Cerebellar cortex (tissue), 1 donor: ENCODE data around the gene TRIM7.

Source experiments
- DNase-seq: peaks from one replicate; pipeline ENCODE4 v3.0.0-alpha.2; 2015; ENCODE audit warnings: low spot score

TRIM7 gene

GRCh38 chr5:181204826-181205760, at the start of gene TRIM7:
TSS of gene TRIM7 (minus strand) at chr5:181205196. CDS start at chr5:181205110, 86 bp downstream.
- no peak for DNase-seq

DNA sequence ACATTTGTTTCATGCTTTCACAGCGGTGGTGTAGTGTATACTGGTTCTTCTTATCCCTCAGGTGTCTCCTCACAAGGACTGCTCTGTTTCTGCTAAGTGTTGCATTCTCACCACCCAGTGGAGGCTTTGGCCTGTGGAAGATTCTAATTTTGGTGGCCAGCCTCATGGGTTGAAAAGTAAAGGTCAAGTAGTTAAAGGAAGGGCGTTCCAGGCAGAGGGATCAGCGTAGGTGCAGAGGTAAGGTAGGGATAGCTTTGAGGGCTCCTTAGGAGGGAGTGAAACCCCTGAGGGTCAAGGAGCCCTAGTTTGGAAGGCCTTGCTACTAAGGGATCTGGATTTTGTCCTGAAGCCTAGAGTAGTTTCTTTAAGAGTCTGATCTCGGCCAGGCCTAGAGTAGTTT, 43.3 kb upstream of the TRIM7 start:
- no peak for DNase-seq

DNA sequence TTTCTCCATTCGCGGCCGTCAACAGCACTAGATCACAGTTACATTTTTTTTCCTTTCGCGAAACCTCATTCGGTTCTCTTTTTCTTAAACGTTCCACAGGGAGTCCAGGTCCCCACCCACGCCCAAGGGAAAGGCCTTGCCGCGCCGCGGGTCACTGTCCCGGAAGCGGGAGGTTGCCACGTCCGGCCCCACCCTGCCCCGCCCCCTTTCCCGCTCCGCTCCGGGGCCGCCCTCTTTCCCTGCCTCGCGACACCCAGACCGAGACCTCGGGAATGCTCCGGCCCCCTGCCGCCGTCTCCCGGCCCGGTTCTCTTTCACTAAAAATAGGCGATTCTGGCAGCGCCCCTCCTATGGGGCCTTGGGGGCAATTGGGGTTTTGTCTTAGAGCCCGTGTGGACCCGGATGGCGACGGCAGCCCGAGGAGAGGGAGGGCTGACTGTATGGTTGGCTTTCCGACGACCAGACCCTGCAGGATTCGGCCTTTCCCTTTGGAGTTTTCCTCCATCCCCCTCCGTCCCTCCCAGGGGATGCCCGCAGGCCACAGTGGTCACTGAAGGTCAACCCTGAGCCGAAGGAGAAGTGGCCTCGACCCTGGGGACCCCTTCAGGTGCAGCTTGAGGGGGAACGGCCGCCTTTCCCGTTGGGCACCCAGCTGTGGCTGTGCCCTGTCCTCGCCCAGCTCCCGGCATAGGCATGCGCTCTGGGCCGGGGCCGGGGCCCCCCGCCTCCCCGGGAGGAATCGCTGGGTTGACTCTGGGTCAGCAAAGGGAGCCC, 41.5 kb upstream of the TRIM7 start:
- peak; percentile 83 for DNase-seq

DNA sequence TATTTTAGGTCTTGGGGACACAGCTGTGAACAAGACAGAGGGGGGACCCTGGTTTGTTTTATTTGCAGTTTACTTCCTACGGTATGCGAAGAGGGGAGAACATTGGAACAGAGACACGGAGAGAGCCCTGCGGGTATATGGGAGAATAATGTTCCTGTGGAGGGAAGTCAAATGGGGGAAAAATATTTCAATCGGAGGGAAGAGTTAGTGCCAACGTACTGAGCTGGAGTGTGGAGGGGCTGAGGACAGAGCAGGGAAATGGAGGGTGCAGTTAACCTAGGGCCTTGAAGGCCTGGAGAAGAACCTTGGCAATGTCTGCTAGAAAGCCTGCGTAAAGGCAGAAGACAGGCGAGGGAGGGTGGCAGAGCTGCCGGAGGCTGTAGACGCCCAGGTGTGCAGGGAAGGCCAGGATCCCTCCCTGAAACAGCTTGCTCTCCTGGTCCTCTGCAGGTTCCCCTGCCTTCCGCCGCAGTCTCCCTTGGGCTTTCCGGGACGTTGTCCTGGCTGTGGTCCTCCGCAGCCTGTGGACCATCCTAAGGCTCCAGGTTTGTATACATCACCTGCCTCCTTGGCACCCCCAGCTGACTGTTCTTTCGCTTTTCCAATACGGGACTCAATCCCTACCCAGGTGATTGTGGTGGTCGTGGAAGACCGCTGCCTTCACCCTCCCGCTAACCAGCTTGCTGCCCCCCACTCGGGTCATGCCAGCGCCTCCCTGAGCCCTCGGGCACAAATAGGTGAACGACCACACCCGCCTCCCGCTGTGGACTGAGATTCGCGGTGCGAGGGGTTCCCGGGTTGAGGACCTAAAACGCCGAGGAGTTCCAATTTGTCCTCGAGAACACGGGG, 40.7 kb upstream of the TRIM7 start:
- no peak for DNase-seq

DNA sequence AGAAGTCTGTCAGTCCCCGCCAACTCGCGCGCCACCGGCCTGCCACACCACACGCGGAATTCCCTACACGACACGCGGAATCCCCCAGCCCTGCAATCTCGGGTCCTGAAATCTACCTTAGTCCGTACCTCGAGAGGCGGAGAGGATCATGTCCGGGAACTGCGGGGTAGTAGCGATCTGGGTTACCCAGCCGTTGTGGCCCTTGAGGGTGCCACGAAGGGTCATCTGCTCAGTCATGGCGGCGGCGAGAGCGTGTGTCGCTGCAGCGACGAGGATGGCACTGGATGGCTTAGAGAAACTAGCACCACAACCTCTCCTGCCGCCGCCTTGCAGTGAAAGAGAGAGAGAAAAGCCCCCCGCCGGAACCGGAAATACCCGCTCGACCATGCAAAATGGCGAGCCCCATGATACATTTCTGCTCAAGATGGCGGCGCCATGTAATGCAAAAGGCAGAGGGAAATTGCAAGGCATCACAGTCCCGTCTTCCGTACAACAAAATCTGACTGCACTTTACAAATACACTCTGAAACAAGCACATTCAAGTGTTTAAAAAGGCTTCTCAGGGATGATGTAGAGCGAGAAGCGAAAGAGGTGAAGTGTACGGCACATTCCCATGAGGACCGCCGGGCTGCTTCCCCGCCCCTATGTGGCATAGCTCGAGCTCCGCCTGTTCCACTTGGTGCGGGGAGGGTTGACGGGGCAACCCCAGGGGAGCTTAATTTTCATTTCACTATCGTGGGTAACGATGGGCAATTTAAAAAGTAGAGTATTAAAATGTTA, 38.8 kb upstream of the TRIM7 start, which contains the start of gene RACK1:
TSS of gene RACK1 (minus strand) at position 343 of the 780 bp plus-strand sequence. CDS start at position 237, 106 bp downstream.
- peak; percentile 96 for DNase-seq

DNA sequence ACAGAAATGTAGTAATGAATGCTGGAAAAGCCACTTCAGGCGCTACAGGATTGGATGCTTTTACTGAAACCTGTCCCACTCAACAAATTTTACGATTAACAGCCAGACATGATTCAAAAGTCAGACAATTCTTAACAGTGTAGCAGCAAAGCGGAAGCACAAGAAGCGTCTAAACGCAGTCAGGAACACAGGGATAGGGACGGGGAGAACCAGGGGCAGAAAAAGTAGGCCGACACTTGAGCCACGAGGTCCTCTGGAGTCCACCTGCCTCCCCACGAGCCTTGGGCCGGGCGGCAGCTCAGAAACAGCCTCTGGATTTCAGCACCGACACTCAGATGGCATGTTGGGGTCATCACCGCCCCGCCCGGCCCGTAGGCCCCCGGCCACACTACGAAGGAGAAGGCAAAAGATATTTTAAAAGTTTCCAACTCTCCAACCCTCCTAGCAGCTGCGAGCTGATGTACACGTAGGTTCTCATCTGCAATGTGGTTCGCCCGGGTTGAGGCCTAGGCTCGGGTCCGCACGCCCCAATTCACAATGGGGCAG, 38.1 kb upstream of the TRIM7 start:
- DNase-seq, result no peak

DNA sequence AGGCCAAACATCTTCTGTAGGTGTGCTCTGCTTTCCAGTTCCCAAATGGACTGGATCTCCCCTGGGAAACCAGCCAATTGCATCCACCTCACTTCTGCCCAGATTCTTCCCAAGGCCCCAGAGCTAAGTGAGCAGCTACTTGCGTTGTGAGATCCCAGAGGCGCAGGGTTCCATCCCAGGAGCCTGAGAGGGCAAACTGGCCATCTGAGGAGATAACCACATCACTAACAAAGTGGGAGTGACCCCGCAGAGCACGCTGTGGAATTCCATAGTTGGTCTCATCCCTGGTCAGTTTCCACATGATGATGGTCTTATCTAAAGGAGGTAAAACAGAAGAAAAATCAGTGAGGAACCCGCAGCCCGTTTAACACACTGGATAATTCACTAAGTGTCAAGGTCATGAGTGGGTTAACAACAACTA, 37.0 kb upstream of the TRIM7 start:
- no peak for DNase-seq

- DNase-seq, result no peak
Measured at GRCh38 chr5:181241393-181241975, 36.5 kb upstream of the TRIM7 start.

DNA sequence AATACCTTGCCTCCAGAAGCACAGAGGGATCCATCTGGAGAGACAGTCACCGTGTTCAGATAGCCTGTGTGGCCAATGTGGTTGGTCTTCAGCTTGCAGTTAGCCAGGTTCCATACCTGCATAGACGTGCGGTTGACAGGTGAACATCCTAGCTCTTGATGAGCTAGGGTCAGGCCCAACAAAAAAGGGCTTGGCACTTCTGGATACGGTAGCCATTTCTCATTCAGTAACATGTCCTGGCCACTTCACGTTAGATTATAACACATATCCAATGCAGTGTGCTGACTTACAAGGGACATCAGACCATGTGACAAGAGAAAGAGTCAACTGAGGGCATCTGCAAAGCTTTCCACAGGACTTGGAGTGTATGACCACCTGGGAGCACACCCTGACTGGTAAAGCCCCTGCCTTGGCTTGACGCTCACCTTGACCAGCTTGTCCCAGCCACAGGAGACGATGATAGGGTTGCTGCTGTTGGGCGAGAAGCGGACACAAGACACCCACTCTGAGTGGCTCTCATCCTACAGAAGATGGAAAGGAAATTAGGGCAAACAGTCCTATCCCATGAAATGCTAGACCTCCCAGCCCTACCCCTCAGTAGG, 34.2 kb upstream of the TRIM7 start:
- DNase-seq, result no peak

DNA sequence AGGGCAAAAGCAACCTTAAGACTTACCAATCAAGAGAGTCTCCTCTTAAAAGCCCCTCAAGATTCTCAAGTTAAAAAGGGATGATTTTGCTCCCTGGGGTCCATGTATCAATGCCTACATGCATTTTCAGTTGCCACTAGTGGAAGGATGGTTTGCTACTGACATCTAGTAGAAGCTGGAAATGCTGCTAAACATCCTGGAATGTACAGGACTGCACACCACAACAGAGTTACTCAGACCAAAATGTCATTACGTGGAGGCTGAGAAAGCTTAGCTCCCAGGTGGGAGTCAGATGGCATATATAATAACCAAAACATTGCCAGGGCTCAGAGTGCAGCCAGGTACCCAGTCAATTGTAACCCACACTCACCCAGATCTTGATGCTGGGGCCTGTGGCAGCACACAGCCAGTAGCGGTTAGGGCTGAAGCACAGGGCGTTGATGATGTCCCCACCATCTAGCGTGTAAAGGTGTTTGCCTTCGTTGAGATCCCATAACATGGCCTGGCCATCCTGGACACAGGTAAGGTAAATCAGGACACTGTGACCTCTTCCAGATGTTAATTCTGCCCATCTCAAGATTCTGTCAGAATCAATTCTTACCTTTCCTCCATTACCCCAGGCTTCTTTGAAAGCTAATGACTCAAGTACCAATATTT, 32.9 kb upstream of the TRIM7 start:
- DNase-seq, result no peak

DNA sequence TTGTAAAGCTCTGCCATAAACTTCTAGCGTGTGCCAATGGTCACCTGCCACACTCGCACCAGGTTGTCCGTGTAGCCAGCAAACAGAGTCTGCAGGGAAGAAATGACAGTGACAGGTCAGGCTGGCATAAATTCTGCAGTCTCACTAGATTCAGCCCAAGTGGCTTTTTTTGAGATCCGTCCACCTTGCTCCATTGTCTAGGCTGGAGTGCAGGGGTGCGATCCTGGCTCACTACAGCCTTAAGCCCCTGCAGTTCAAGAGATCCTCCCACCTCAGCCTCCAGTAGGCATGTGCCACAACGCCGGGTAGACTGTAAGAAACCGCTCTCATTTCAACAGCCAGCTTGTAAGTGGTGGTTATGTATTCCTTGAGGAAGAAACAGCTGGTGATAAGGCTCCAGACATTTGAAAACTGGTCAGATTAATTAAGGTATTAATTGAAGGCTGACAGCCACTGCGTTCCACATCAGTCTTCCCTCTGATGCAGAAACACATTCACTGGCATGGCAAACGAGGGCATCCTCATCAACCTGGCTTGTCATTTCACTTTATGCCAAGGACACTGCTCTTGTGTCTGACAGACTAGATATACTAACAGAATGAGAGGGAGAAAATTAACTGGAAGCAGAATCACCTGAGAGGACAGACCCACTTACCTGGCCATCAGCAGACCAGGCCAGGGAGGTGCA, 32.1 kb upstream of the TRIM7 start:
- DNase-seq, result no peak

GRCh38 chr5:181236471-181236870, 31.5 kb upstream of the TRIM7 start:
- DNase-seq, result no peak

DNA sequence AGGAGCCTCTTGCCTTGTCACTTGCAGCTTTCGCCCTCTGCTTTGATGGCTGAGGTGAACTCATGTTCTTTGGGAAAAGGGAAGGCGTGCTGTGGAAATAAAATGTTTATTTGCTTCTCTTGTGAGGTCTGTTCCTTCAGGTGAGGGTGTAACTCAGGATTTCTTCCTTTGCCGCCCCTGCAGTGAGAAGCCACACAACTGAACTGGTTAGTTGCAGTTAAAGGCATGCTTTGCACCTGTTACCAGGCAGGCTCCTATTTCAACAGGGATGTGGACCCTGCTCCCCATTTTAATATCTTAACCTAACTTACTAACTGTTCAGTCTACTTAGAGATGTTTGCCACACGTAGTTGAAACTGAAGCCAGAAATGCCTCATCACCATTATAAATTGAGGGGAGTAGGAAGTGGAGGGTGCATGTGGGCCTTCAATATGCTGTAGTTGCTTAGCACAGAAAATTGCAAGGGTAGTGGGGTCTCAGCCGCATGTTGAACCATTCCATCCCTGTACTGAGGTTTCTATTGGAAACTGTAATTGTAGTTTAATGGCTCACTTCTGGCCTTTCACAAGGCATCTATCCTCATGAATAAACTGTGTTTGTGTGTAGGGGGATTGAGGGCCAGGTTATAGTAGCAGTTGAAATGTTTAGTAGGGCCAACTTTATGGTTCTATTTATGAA, 30.8 kb upstream of the TRIM7 start:
- no peak for DNase-seq

DNA sequence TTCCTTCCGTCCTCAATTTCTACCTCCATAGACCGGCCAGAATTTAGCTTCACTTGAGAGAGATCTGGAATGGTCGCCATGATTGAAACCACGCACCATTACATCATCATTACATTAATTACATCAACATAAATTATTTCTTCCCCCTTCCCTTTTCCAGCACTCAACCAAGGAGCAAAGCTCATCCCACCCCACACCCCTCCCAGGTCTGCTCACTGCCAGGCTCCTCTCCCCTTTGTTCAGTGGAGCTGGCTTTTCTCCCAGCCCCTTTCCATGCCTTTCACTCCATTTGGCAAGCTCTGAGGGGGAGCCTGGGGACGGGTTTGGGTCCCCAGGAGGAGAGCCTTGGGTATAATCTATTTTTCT, 30.3 kb upstream of the TRIM7 start:
- DNase-seq, result no peak

GRCh38 chr5:181234455-181235306, 29.7 kb upstream of the TRIM7 start:
- DNase-seq, result peak; percentile 57

- no peak for DNase-seq
Measured at GRCh38 chr5:181233801-181234454, 28.9 kb upstream of the TRIM7 start.
